ENCODE measurements around the gene WDR17.

DNA sequence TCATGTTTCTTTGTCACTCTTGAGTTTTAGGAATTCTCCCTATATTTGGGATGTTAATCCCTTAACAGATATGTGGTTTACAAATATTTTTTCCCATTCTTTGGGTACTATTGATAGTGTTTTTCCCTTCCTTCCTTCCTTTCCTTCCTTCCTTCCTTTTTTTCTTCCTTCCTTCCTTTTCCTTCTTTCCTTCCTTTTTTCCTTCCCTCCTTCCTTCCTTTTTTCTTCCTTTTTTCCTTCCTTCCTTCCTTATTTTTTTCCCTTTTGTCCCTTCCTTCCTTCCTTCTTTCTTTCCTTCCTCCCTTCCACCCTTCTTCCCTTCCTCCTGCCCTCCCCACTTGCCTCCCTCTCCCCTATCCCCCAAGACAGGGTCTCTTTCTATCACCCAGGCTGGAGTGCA is 42.1 kb downstream of the WDR17 start:
- TF ChIP-seq, protein P1, sequence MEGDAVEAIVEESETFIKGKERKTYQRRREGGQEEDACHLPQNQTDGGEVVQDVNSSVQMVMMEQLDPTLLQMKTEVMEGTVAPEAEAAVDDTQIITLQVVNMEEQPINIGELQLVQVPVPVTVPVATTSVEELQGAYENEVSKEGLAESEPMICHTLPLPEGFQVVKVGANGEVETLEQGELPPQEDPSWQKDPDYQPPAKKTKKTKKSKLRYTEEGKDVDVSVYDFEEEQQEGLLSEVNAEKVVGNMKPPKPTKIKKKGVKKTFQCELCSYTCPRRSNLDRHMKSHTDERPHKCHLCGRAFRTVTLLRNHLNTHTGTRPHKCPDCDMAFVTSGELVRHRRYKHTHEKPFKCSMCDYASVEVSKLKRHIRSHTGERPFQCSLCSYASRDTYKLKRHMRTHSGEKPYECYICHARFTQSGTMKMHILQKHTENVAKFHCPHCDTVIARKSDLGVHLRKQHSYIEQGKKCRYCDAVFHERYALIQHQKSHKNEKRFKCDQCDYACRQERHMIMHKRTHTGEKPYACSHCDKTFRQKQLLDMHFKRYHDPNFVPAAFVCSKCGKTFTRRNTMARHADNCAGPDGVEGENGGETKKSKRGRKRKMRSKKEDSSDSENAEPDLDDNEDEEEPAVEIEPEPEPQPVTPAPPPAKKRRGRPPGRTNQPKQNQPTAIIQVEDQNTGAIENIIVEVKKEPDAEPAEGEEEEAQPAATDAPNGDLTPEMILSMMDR (IDR thresholded peaks at IDR 0.05; ENCODE audit: control extremely low read depth in 1 of 3, insufficient read depth in 1 of 3, low read depth in 1 of 3, low read length in 3 of 3): no peak
- TF ChIP-seq TEAD4 (IDR thresholded peaks at IDR 0.05; ENCODE audit: low read depth, low read length) (no peak), POU5F1 (IDR thresholded peaks at IDR 0.05; ENCODE audit: low read depth, low read length) (no peak), CHD2 (IDR thresholded peaks at IDR 0.05; ENCODE audit: low read length) (no peak), HDAC2 (IDR thresholded peaks at IDR 0.05; ENCODE audit: borderline replicate concordance in 1 of 2, low read depth in 2 of 2, low read length in 2 of 2) (no peak)
